Measurements from ENCODE around the gene CAMKMT. TPM values are rescaled to one million over a fixed set of nuclear protein-coding genes. Genes with fewer than 3 reads are reported as not detected.

CAMKMT gene
- total and polyA plus RNA-seq, 2 donors (not counting 1 experiment from before 2014, with no cell fraction given) = 6.2 to 23.3 TPM

GRCh38 chr2:44744961-44745892 is 383.5 kb downstream of the CAMKMT start:
- no peak for DNase-seq
- TF ChIP-seq CTCF (IDR thresholded peaks at IDR 0.05) (no peak), EZH2 (IDR thresholded peaks at IDR 0.05; ENCODE audit: borderline replicate concordance, insufficient read depth, low read depth, low read length, poor library complexity, severe bottlenecking) (no peak)
- ChIA-PET CTCF (no interaction called here), POLR2A (no interaction called here)
- H3K9me3 Mint-ChIP-seq (ENCODE audit: insufficient read depth) = no peaks in the 10 kb centered on the region
- no peaks in the 10 kb centered on the region for H3K27me3 ChIP-seq (replicated peaks in 1 of 4; ENCODE audit: control extremely low read depth in 1 of 4, control insufficient read depth in 3 of 4, insufficient read depth in 4 of 4, low read length in 3 of 4)
- H3K4me3 Mint-ChIP-seq = no peak overlapping the region
- H3K4me1 Mint-ChIP-seq = no peaks in the 10 kb centered on the region
- H3K4me3 ChIP-seq (ENCODE audit: control extremely low read depth in 1 of 5, extremely low read depth in 1 of 5, insufficient read depth in 1 of 5, low read depth in 2 of 5, low read length in 4 of 5) = no peak overlapping the region
- intact Hi-C loops (cut with micrococcal nuclease) = no loop called here
- H2AFZ ChIP-seq (ENCODE audit: insufficient read depth, low read depth, low read length, poor library complexity, severe bottlenecking) = no peak overlapping the region
- H3K4me1 ChIP-seq (ENCODE audit: control insufficient read depth in 2 of 2, insufficient read depth in 2 of 2, low read length in 2 of 2) = no peaks in the 10 kb centered on the region
- no peak overlapping the region for H3K4me2 ChIP-seq (replicated peaks; ENCODE audit: low read depth, low read length, poor library complexity, severe bottlenecking)
- ATAC-seq (ENCODE audit: low read depth) = no peak
- H3K27ac ChIP-seq (ENCODE audit: low read length in 2 of 2) = no peak overlapping the region
- WGBS (ENCODE audit: insufficient coverage) = 90% methylated on average over 4 of the region's 12 CpGs
- no peaks in the 10 kb centered on the region for H3K9me3 ChIP-seq (ENCODE audit: control extremely low read depth in 1 of 3, control insufficient read depth in 2 of 3, insufficient read depth in 1 of 3, low read length in 2 of 3)
- no peaks in the 10 kb centered on the region for H3K27me3 Mint-ChIP-seq
- H3K9ac ChIP-seq (ENCODE audit: low read length) = no peak overlapping the region
- no peaks in the 10 kb centered on the region for H3K79me2 ChIP-seq (ENCODE audit: control insufficient read depth, insufficient read depth, low read length)
- no peak overlapping the region for H3K27ac Mint-ChIP-seq
- H3K36me3 ChIP-seq (replicated peaks in 1 of 2; ENCODE audit: control extremely low read depth in 1 of 2, control insufficient read depth in 1 of 2, extremely low read depth in 1 of 2, insufficient read depth in 2 of 2, low read length in 1 of 2) = no peaks in the 10 kb centered on the region
- no peaks in the 10 kb centered on the region for H4K20me1 ChIP-seq (ENCODE audit: control insufficient read depth, insufficient read depth, low read length, poor library complexity, severe bottlenecking)

Measured in B cell (primary cell).